ENCODE results near the gene GYPC. TPM values are rescaled to one million over a fixed set of nuclear protein-coding genes. Genes with fewer than 3 reads are reported as not detected.

The GYPC gene
- polyA plus RNA-seq, 1 donor (not counting 4 experiments of a cell fraction or from before 2014, with no cell fraction given), result not detected

- Histone ChIP-seq H3K27me3 (ENCODE audit: control insufficient read depth, extremely low read depth, insufficient read depth, low read length) (no peaks in the 10 kb centered on the region), H3K9me1 (ENCODE audit: control insufficient read depth, extremely low read depth, insufficient read depth, low read length) (no peaks in the 10 kb centered on the region), H3K4me2 (ENCODE audit: control insufficient read depth, extremely low read depth, insufficient read depth, low read depth, low read length) (no peak overlapping the region), H3K9ac (ENCODE audit: control insufficient read depth, extremely low read depth, insufficient read depth, low read length) (no peak overlapping the region), H3K4me1 (ENCODE audit: control insufficient read depth, extremely low read depth, insufficient read depth, low read length) (no peaks in the 10 kb centered on the region), H4K20me1 (ENCODE audit: control insufficient read depth, extremely low read depth, insufficient read depth, low read length) (no peaks in the 10 kb centered on the region), H3K27ac (ENCODE audit: control insufficient read depth, insufficient read depth, low read length) (no peak overlapping the region), H3K79me2 (ENCODE audit: control insufficient read depth, insufficient read depth, low read length) (no peaks in the 10 kb centered on the region), H2AFZ (ENCODE audit: control insufficient read depth, low read length) (no peak overlapping the region), H3K36me3 (ENCODE audit: control insufficient read depth in 2 of 2, extremely low read depth in 1 of 2, insufficient read depth in 2 of 2, low read length in 2 of 2) (no peaks in the 10 kb centered on the region), H3K9me3 (ENCODE audit: control insufficient read depth, low read depth, low read length) (no peaks in the 10 kb centered on the region), H3K4me3 (ENCODE audit: control insufficient read depth in 2 of 3, extremely low read depth in 1 of 3, insufficient read depth in 2 of 3, low read depth in 1 of 3, low read length in 3 of 3) (no peak overlapping the region)
- dilution Hi-C loops (cut with MboI; ENCODE audit: extremely low pct_ligation_motif_present, low sequenced_read_pairs), result no loop called here
- no peak for TF ChIP-seq CTCF (optimal IDR thresholded peaks at IDR 0.05 in 1 of 3, IDR thresholded peaks at IDR 0.05 in 1 of 3, conservative IDR thresholded peaks at IDR 0.05 in 1 of 3; ENCODE audit: extremely low read depth in 1 of 3, insufficient read depth in 2 of 3, low read length in 3 of 3)
- no peak for TF ChIP-seq EZH2 (IDR thresholded peaks at IDR 0.05; ENCODE audit: low read length)
- DNase-seq (ENCODE audit: low read depth, low spot score), result no peak
- no peak for FAIRE-seq
Observed at GRCh38 chr2:126719833-126720351, 63.9 kb downstream of the GYPC start.

GRCh38 chr2:126720638-126721037 is 64.7 kb downstream of the GYPC start:
- Histone ChIP-seq H3K9me3 (ENCODE audit: control insufficient read depth, low read depth, low read length) (no peaks in the 10 kb centered on the region), H3K4me3 (ENCODE audit: control insufficient read depth in 2 of 3, extremely low read depth in 1 of 3, insufficient read depth in 2 of 3, low read depth in 1 of 3, low read length in 3 of 3) (no peak overlapping the region), H3K9ac (ENCODE audit: control insufficient read depth, extremely low read depth, insufficient read depth, low read length) (no peak overlapping the region), H3K36me3 (ENCODE audit: control insufficient read depth in 2 of 2, extremely low read depth in 1 of 2, insufficient read depth in 2 of 2, low read length in 2 of 2) (no peaks in the 10 kb centered on the region), H3K27me3 (ENCODE audit: control insufficient read depth, extremely low read depth, insufficient read depth, low read length) (no peaks in the 10 kb centered on the region), H3K4me1 (ENCODE audit: control insufficient read depth, extremely low read depth, insufficient read depth, low read length) (no peaks in the 10 kb centered on the region), H3K9me1 (ENCODE audit: control insufficient read depth, extremely low read depth, insufficient read depth, low read length) (no peaks in the 10 kb centered on the region), H3K4me2 (ENCODE audit: control insufficient read depth, extremely low read depth, insufficient read depth, low read depth, low read length) (no peak overlapping the region), H4K20me1 (ENCODE audit: control insufficient read depth, extremely low read depth, insufficient read depth, low read length) (no peaks in the 10 kb centered on the region), H3K27ac (ENCODE audit: control insufficient read depth, insufficient read depth, low read length) (no peak overlapping the region), H2AFZ (ENCODE audit: control insufficient read depth, low read length) (no peak overlapping the region), H3K79me2 (ENCODE audit: control insufficient read depth, insufficient read depth, low read length) (no peaks in the 10 kb centered on the region)
- DNase-seq (ENCODE audit: low read depth, low spot score), result no peak
- no peak for TF ChIP-seq EZH2 (IDR thresholded peaks at IDR 0.05; ENCODE audit: low read length)
- no peak for TF ChIP-seq CTCF (optimal IDR thresholded peaks at IDR 0.05 in 1 of 3, IDR thresholded peaks at IDR 0.05 in 1 of 3, conservative IDR thresholded peaks at IDR 0.05 in 1 of 3; ENCODE audit: extremely low read depth in 1 of 3, insufficient read depth in 2 of 3, low read length in 3 of 3)
- no peak for FAIRE-seq
- dilution Hi-C loops (cut with MboI; ENCODE audit: extremely low pct_ligation_motif_present, low sequenced_read_pairs), result no loop called here

Data from keratinocyte (primary cell).